Stomach (tissue), 9 donors: Measurements from ENCODE around the gene MLIP. TPM values are rescaled to one million over a fixed set of nuclear protein-coding genes. Genes with fewer than 3 reads are reported as not detected.

ENCODE experiments used
- DNase-seq, 2 donors: peaks; one replicate each; pipeline versions ENCODE4 v3.0.0 to v3.0.0-alpha.2; 2013 to 2019
- H3K27ac ChIP-seq, 5 donors: fragments of 200-600 bp in 4 of 5; sonication (generic) in 4 of 5; one replicate each; pipeline ENCODE4 v1.5.1; 2013 to 2019; ENCODE audit warnings: mild to moderate bottlenecking in 1 of 5, moderate library complexity in 1 of 5
- H3K27me3 ChIP-seq, 3 donors: fragments of 200-600 bp; sonication (generic); one replicate each; pipeline ENCODE4 v1.5.1; 2017 to 2019; ENCODE audit warnings: mixed run types in 1 of 3
- H3K36me3 ChIP-seq, 4 donors: fragments of 200-600 bp; sonication (generic); 1 replicate in 3 of 4; 2 replicates in 1 of 4; pipeline ENCODE4 v1.5.1; 2016 to 2019
- H3K4me1 ChIP-seq, 4 donors: fragments of 200-600 bp; sonication (generic); one replicate each; pipeline ENCODE4 v1.5.1; 2016 to 2019
- H3K4me3 ChIP-seq, 4 donors: fragments of 200-600 bp; sonication (generic) in 3 of 4; one replicate each; pipeline ENCODE4 v1.5.1; 2016 to 2019; ENCODE audit warnings: mild to moderate bottlenecking in 1 of 4
- H3K9me3 ChIP-seq, 4 donors: fragments of 200-600 bp; sonication (generic); one replicate each; pipeline ENCODE4 v1.5.1; 2016 to 2019
- EP300 ChIP-seq: sonication (generic); formaldehyde crosslinking; IDR thresholded peaks from one replicate; pipeline ENCODE4 v1.6.1; 2017; ENCODE audit warnings: antibody characterized with exemption
- POLR2A ChIP-seq, 4 donors: fragments of 450-650 bp; IDR thresholded peaks; one replicate each; pipeline ENCODE4 v1.6.1; 2016; ENCODE audit warnings: antibody characterized with exemption in 4 of 4, control low read depth in 2 of 4, mild to moderate bottlenecking in 1 of 4, moderate library complexity in 1 of 4
- POLR2AphosphoS5 ChIP-seq, 3 donors: sonication (generic); formaldehyde crosslinking; IDR thresholded peaks; one replicate each; pipeline ENCODE4 v1.6.1; 2016; ENCODE audit warnings: antibody characterized with exemption in 3 of 3
- WGBS, 5 donors: extraction: QIAGEN DNeasy Blood & Tissue Kit in 3 of 5; methylation state at CpG; one replicate each; pipeline versions ENCODE4 v1.1.5 to v1.1.7; 2013 to 2018; 5-methylcytosine and 5-hydroxymethylcytosine counted together
- intact Hi-C: fragments of 100-400 bp; cut with DNase I; formaldehyde crosslinking; loops from one replicate; pipeline ENCODE4 v1.15.1; 2023; ENCODE audit warnings: low total_unique reads
- polyA plus RNA-seq, 3 donors: library from polyadenylated mRNA; stranded (reverse); fragments of 200-250 nt; gene quantifications; one replicate each; pipeline ENCODE4 v1.2.3, GENCODE V29; 2013
- total RNA-seq, 5 donors: library from RNA; depleted of rRNA; stranded (reverse); fragments of >200 nt; gene quantifications; one replicate each; pipeline versions ENCODE4 v1.1.0 to v1.2.3, GENCODE V29; 2014 to 2016
- TF ChIP-seq, protein P1 (sequence below), 7 experiments: fragments of 450-650 bp in 4 of 7; fragments of 200-600 bp in 3 of 7; sonication (generic) in 3 of 7; IDR thresholded peaks; one replicate each; pipeline ENCODE4 v1.5.1; 2016 to 2019; ENCODE audit warnings: antibody characterized with exemption in 7 of 7, control low read depth in 2 of 7, mild to moderate bottlenecking in 1 of 7
- donor health status: healthy with polysubstance abuse.
- donor health status: Bipolar disorder and iron deficiency.
- donor health status: healthy.

The MLIP gene
- total and polyA plus RNA-seq, 8 donors = 0.48 TPM; not detected in 7

DNA sequence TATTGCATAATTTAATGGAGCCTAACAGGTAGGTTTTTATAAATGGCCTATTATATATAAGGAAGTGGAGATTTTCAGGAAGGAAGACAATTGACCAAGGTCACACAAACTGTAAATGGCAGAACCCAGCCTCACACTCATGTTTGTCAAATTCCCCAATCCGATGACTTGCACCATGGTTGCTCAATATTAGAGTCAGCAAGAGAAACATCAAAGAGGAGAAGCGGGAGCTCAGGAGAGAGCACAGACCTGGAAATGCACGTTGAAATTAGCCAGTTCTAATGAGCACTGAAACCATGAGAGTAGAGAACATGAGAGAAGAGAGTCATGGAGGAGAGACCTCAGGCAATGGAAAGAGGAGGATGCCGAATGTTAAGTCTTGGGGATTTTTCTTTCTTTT, 13.5 kb upstream of the MLIP start:
- 63 to 81% (median 64%) methylated on average over 4 of the region's 4 CpGs for WGBS, 5 donors
- no peak for DNase-seq

DNA sequence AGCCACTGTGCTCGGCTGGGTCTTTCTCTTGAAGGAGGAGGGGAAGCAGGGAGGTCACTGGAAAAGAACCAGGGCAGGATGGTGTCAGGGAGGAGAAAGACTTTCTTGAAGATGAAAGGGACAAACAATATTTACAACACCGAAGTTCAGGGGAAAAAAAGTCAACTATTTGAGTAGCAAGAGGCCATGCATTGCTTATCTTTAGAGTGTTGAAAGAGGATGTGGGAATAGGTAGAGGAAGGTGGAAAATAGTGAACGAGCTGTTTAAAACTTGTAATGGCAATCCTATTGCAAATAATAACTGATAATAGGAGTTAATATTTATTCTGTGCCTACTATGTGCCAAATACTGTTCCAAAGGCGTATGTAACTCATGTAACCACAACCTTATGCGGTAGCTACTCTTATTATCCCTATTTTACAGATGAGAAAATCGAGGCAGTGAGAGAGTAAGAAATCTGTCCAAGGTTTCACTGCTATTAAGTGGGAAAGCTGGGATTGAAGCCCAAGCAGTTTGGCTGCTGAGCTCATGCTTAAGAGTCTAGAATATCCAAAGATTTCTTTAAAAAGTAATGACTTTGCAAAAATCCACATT, 12.7 kb upstream of the MLIP start:
- no peaks in the 10 kb centered on the region for H3K4me1 ChIP-seq
- TF ChIP-seq POLR2A (IDR thresholded peaks at IDR 0.05) = no peak
- TF ChIP-seq, protein P1, sequence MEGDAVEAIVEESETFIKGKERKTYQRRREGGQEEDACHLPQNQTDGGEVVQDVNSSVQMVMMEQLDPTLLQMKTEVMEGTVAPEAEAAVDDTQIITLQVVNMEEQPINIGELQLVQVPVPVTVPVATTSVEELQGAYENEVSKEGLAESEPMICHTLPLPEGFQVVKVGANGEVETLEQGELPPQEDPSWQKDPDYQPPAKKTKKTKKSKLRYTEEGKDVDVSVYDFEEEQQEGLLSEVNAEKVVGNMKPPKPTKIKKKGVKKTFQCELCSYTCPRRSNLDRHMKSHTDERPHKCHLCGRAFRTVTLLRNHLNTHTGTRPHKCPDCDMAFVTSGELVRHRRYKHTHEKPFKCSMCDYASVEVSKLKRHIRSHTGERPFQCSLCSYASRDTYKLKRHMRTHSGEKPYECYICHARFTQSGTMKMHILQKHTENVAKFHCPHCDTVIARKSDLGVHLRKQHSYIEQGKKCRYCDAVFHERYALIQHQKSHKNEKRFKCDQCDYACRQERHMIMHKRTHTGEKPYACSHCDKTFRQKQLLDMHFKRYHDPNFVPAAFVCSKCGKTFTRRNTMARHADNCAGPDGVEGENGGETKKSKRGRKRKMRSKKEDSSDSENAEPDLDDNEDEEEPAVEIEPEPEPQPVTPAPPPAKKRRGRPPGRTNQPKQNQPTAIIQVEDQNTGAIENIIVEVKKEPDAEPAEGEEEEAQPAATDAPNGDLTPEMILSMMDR (IDR thresholded peaks at IDR 0.05) = no peak
- TF ChIP-seq POLR2AphosphoS5 (IDR thresholded peaks at IDR 0.05) = no peak
- no peak for TF ChIP-seq EP300
- H3K9me3 ChIP-seq = no peaks in the 10 kb centered on the region
- 42 to 65% (median 56%) methylated on average over 6 of the region's 6 CpGs for WGBS, 5 donors
- intact Hi-C loops = no loop called here
- H3K27ac ChIP-seq = no peak overlapping the region
- H3K36me3 ChIP-seq = no peaks in the 10 kb centered on the region
- H3K27me3 ChIP-seq = no peaks in the 10 kb centered on the region
- H3K4me3 ChIP-seq = no peak overlapping the region
- no peak for DNase-seq

More for the DNA sequence above, 13.5 kb upstream of the MLIP start:
- TF ChIP-seq POLR2AphosphoS5 (IDR thresholded peaks at IDR 0.05) (no peak), POLR2A (IDR thresholded peaks at IDR 0.05) (no peak), EP300 (no peak)
- TF ChIP-seq, protein P1 (IDR thresholded peaks at IDR 0.05) = no peak
- Histone ChIP-seq H3K9me3 (no peaks in the 10 kb centered on the region), H3K27ac (no peak overlapping the region), H3K27me3 (no peaks in the 10 kb centered on the region), H3K36me3 (no peaks in the 10 kb centered on the region), H3K4me1 (no peaks in the 10 kb centered on the region), H3K4me3 (no peak overlapping the region)
- intact Hi-C loops = no loop called here

DNA sequence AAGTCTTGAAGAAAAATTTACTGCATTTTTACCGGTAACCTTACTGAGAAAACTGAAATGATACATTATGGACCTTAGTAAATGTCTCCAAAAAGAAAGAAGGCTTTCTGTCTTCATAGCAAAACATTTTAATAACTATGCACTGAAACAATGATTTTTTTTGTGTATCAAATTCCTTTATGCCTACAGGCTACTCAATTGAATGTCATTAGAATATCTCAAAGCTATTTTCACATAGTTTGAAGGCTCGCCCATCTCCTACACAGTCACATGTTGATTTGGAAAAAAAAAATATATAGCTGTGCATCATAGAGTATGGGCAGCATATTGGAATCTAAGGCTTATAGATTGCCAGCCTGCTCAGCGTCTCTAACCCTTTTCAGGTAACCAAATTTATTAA, 12.0 kb upstream of the MLIP start:
- intact Hi-C loops = no loop called here
- no peak overlapping the region for H3K4me3 ChIP-seq
- H3K27me3 ChIP-seq = no peaks in the 10 kb centered on the region
- no peak overlapping the region for H3K27ac ChIP-seq
- H3K4me1 ChIP-seq = no peaks in the 10 kb centered on the region
- no peaks in the 10 kb centered on the region for H3K9me3 ChIP-seq
- WGBS, 5 donors = 76 to 82% (median 80%) methylated on average over 3 of the region's 3 CpGs
- TF ChIP-seq POLR2AphosphoS5 (IDR thresholded peaks at IDR 0.05) (no peak), POLR2A (IDR thresholded peaks at IDR 0.05) (no peak), EP300 (no peak)
- TF ChIP-seq, protein P1 (IDR thresholded peaks at IDR 0.05) = no peak
- H3K36me3 ChIP-seq = no peaks in the 10 kb centered on the region
- no peak for DNase-seq

DNA sequence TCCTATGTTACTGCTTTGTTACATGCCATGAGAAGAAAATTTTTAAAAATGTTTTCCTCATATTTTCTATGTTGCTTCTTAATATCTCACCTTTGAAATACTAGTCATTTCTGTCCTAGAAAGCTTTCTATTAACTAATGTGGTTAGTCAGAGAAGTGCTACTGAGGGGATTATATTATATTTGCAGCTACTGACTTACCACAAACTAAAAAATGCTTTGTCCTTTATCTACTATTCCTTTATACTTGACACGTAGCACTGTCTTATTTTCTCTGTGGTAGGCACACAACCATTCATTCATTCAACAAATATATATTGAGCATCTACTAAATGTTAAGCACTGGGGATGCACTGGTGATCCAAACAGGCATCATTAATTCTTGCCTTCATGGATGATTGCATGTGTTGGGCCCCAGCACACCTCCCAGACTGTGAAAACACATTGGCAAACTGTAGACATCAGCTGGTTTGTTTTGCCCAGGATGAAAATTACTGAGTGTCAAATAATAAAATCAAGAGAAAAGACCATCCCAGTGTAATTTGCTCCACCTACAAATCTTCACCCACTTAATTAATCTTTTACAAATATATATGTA, 10.7 kb upstream of the MLIP start:
- 51 to 81% (median 53%) methylated on average over 1 of the region's 1 CpG for WGBS, 5 donors
- no peak for DNase-seq
- Histone ChIP-seq H3K27me3 (no peaks in the 10 kb centered on the region), H3K27ac (no peak overlapping the region), H3K4me1 (no peaks in the 10 kb centered on the region), H3K9me3 (no peaks in the 10 kb centered on the region), H3K4me3 (no peak overlapping the region), H3K36me3 (no peaks in the 10 kb centered on the region)
- TF ChIP-seq POLR2A (IDR thresholded peaks at IDR 0.05) (no peak), POLR2AphosphoS5 (IDR thresholded peaks at IDR 0.05) (no peak), EP300 (no peak)
- TF ChIP-seq, protein P1 (IDR thresholded peaks at IDR 0.05) = no peak
- intact Hi-C loops = no loop called here
